Activated naive CD4-positive, alpha-beta T cell treated with anti-CD3 and anti-CD28 coated beads, Interleukin-2, amount 50 U/mL, for 72 hours (primary cell): ENCODE results near the gene NCLN. TPM values are rescaled to one million over a fixed set of nuclear protein-coding genes. Genes with fewer than 3 reads are reported as not detected.
"Not testable (repeated sequence)": the region's sequence is repeated elsewhere in the genome, so short reads cannot be mapped to it uniquely, and the experiment has no call there.

Experiments
- ATAC-seq, 2 donors: fragments of 150-1000 bp; cut with Tn5 transposase; 2 replicates each; pipeline ENCODE4 v1.10.0; 2021; ENCODE audit warnings: mild to moderate bottlenecking in 2 of 2, moderate library complexity in 2 of 2
- DNase-seq, 2 donors: peaks; one replicate each; pipeline ENCODE4 v3.0.0; 2021 to 2022; ENCODE audit warnings: low spot score in 2 of 2
- H3K27ac Mint-ChIP-seq, 2 donors: one replicate each; pipeline ENCODE4 v1.8.0; 2022; ENCODE audit warnings: mild to moderate bottlenecking in 2 of 2, mixed read lengths in 2 of 2
- H3K36me3 Mint-ChIP-seq, 2 donors: one replicate each; pipeline ENCODE4 v1.8.0; 2022; ENCODE audit warnings: mixed read lengths in 2 of 2
- H3K9me3 Mint-ChIP-seq, 2 donors: one replicate each; pipeline ENCODE4 v1.8.0; 2022; ENCODE audit warnings: mixed read lengths in 2 of 2
- total RNA-seq, 2 donors: library from RNA; stranded (reverse); gene quantifications; one replicate each; pipeline ENCODE4 v1.2.3, GENCODE V29; 2022

NCLN gene
- total RNA-seq, 2 donors from 2014 or later: 41.7 to 63.3 TPM

GRCh38 chr19:3188627-3189596, 3.2 kb downstream of the NCLN start:
- Mint-ChIP-seq H3K27ac (peak overlapping the region; percentile 87 to 91), H3K9me3 (no peaks in the 10 kb centered on the region), H3K36me3 (peaks cover 9 to 10% of the 10 kb centered on the region in 2 donors)
- no peak for ATAC-seq
- no peak for DNase-seq

- ATAC-seq (no peak), DNase-seq (no peak)
- Mint-ChIP-seq H3K36me3 (peaks cover 9 to 10% of the 10 kb centered on the region in 2 donors), H3K27ac (no peak overlapping the region), H3K9me3 (no peaks in the 10 kb centered on the region)
Observed at GRCh38 chr19:3189702-3190469, 4.2 kb downstream of the NCLN start.

- DNase-seq (no peak), ATAC-seq (no peak)
- Mint-ChIP-seq H3K9me3 (no peaks in the 10 kb centered on the region), H3K27ac (no peak overlapping the region), H3K36me3 (peaks cover 9 to 10% of the 10 kb centered on the region in 2 donors)
Observed at GRCh38 chr19:3190470-3190770, 4.7 kb downstream of the NCLN start.

DNA sequence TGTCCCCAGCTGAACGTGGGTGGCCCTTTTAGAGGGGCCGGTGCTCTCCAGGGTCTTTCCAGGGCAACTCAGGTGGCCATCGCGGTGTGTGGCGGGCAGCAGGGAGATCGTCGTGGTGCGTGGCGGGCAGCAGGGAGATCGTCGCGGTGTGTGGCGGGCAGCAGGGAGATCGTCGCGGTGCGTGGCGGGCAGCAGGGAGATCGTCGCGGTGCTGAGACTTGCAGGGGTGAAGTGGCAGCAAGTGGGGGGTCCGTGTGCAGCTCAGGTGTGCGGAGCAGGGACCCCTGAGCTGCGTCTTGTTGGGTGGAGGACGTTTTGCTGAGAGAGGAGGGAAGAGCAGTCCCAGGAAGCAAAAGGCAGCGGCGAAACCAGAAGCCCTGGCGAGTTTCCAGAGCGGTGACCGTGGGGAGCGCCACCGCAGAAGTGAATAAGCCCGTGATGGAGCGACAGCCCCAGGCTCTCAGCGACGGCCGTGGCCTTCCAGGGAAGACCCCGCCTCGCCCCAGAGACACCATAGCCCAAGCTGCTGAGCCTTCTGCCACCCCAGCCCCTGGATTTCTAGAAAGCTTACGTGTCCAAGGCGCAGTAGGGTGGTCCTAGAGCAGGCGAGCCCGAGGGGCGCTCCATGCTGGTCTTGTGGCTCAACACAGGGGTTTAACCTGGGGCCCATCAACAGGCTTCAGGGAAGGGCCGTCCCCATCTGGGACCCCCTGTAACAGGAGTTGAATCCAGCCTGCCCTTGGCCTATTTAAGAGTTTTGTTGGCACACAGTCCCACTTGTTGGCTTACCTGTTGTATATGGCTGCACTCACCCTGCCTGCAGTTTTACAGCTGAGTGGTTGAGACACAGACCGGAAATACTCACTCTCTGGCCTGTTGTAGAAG, 5.4 kb downstream of the NCLN start:
- DNase-seq (no peak), ATAC-seq (no peak)
- Mint-ChIP-seq H3K9me3 (no peaks in the 10 kb centered on the region), H3K27ac (peak overlapping the region in 1 of 2 donors; percentile 81), H3K36me3 (peaks cover 9 to 10% of the 10 kb centered on the region in 2 donors)

DNA sequence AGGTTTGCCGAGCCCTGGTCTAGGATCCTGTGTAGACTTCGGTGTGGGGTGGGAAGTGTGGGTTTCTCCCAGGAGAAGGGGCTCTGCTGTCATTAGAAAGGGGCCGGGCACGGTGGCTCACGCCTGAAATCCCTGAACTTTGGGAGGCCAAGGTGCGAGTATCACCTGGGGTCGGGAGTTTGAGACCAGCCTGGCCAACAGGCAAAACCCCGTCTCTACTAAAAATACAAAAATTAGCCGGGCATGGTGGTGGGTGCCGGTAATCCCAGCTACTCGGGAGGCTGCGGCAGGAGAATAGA, 6.0 kb downstream of the NCLN start:
- not testable (repeated sequence) for H3K36me3 Mint-ChIP-seq

GRCh38 chr19:3192228-3192635, 6.5 kb downstream of the NCLN start:
- Mint-ChIP-seq H3K36me3 (peaks cover under 1 to 2% of the 10 kb centered on the region in 2 donors), H3K9me3 (no peaks in the 10 kb centered on the region), H3K27ac (no peak overlapping the region)
- no peak for DNase-seq
- no peak for ATAC-seq

More for the DNA sequence above, 6.0 kb downstream of the NCLN start:
- not testable (repeated sequence) for ATAC-seq, H3K9me3 Mint-ChIP-seq, DNase-seq
- peak overlapping the region in 1 of 2 donors; percentile 55 for H3K27ac Mint-ChIP-seq

DNA sequence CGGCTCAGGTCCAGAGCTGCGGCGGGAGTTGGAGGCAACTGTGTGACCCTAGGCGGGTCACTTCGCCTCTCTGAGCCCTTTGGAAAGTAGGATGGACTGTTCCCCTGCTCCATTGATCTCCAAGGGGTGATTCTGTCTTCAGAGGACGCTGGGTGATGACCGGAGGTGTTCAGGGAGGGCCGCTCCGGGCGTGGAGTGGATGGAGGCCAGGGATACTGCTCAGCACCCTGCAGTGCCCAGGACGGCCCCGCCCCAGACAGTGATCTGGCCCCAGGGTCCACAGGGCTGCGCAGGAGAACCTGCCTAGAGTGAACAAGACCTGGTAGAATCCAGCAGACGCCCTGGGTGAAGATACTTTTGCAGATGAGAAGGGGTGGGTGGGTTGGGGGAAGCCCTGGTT, 7.0 kb downstream of the NCLN start:
- DNase-seq (no peak), ATAC-seq (no peak)
- Mint-ChIP-seq H3K9me3 (no peaks in the 10 kb centered on the region), H3K27ac (no peak overlapping the region), H3K36me3 (no peaks in the 10 kb centered on the region)

DNA sequence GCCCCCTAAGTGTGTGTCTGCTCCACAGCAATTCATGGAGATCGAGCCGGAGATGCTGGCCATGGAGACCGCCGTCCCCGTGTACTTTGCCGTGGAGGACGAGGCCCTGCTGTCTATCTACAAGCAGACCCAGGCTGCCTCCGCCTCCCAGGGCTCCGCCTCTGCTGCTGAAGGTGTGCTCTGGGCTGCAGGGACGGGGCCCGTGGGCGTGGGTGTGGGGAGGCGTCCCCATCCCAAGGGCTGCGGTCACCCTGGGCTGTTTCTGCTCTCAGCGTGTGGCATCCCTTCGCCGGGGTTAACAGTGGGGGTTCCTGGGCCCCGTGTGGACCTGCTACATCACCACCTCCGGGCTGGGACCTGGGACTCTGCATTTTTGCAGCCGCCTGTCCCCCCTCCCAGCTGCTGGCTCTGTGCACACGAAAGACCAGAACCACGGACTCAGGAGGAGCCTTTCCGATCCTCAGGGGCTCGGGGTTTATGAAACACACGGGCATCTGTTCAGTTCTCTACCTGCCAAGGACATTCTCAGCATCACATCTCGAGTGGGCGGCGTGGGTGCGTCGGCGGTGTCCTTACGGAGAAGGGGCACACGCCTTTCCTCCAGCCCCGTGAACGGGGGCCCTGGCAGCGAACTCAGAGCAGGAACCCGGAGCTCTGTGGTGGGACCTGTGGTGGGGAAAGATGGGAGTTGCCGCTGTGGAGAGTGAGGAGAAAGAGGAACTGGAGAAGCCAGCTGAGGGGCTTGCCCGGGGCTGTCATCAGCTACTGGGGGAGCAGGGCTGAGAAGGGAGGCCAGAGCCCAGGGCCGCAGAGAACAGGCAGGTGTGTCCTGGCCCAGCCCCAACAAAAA, 7.8 kb downstream of the NCLN start:
- DNase-seq (no peak), ATAC-seq (no peak)
- H3K27ac Mint-ChIP-seq: peak overlapping the region; percentile 27 to 82
- no peaks in the 10 kb centered on the region for H3K36me3 Mint-ChIP-seq
- H3K9me3 Mint-ChIP-seq: no peaks in the 10 kb centered on the region

DNA sequence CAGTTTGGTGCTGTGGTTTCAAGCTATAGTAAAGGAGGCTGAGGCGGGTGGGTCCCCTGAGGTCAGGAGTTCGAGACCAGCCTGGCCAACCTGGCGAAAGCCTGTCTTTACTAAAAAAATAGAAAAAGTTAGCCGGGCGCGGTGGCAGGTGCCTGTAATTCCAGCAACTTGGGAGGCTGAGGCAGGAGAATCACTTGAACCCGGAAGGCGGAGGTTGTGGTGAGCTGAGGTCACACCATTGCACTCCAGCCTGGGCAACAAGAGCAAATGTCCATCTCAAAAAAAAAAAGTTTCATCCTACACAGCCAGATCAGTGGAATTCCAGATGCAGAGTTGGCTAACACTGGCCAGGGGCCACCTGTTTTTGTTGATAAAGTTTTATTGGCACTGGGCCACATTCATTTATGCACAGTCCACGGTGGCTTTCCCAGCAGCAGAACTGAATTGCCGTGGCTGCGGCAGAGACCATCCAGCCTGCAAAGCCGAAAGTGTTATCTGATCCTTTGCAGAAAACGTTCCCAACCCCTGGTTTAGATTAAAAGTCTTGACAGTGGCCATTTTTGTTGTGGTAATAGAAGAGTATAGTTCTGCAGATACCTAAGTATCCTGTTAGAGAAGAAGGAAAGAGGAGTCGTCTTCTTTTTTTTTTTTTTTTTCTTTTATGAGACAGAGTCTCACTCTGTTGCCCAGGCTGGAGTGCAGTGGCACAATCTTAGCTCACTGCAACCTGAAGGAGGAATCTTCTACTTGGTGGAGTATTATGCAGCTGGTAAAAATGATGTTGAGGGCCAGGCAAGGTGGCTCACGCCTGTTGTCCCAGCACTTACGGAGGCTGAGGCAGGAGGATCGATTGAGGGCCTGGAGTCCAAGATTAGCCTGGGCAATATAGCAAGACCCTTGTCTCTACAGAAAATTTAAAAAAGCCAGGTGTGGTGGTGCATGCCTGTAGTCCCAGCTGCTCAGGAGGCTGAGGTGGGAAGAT, 8.7 kb downstream of the NCLN start:
- H3K27ac Mint-ChIP-seq: peak overlapping the region in 1 of 2 donors; percentile 27
- H3K36me3 Mint-ChIP-seq: no peaks in the 10 kb centered on the region
- no peak for ATAC-seq
- H3K9me3 Mint-ChIP-seq: no peaks in the 10 kb centered on the region
- DNase-seq: no peak

DNA sequence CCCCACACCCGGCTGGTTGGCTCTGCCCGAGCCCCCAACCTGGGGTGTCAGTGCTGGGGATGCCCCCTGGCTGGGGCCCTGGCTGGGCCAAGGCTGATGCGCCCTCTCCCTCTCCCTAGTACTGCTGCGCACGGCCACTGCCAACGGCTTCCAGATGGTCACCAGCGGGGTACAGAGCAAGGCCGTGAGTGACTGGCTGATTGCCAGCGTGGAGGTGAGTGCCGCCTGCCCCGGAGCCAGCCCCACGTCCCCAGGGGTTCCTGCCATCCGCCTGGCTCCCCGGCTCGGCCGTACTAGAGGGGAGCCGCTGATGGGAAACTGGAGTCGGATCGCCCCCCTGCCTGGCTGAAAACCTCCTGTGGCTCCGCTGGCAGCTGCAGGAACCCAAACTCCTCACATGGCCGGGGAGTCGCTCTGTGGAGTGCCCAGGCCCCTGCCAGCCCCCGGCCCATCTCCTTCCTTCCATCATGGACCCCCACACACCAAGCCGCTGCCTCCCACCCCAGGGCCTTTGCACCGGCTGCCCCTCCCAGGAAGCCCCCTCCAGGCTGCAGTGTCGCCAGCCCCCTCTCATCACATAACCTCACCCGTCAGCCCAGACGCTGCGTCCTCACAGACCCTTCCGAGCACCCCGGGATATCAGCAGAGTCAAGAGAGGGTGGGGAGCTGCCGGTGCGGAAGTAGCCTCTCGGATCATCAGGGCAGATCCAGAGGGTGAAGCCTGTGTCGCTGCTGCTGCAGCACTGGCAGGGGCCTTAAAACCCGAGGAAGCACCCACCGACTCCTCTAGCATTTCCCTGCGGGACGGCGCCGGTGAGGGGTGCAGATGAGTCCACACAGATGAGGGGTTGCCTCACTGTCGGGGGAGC, 10.6 kb downstream of the NCLN start:
- Mint-ChIP-seq H3K27ac (no peak overlapping the region), H3K36me3 (no peaks in the 10 kb centered on the region), H3K9me3 (no peaks in the 10 kb centered on the region)
- DNase-seq (no peak), ATAC-seq (no peak)

- Mint-ChIP-seq H3K9me3 (no peaks in the 10 kb centered on the region), H3K27ac (no peak overlapping the region), H3K36me3 (no peaks in the 10 kb centered on the region)
- ATAC-seq: no peak
- DNase-seq: no peak
Observed at GRCh38 chr19:3196933-3197205, 11.1 kb downstream of the NCLN start.

GRCh38 chr19:3198901-3199700, 13.4 kb downstream of the NCLN start:
- ATAC-seq (no peak), DNase-seq (no peak)
- Mint-ChIP-seq H3K9me3 (no peaks in the 10 kb centered on the region), H3K36me3 (no peaks in the 10 kb centered on the region), H3K27ac (no peak overlapping the region)

- DNase-seq (no peak), ATAC-seq (no peak)
- Mint-ChIP-seq H3K9me3 (no peaks in the 10 kb centered on the region), H3K36me3 (no peaks in the 10 kb centered on the region), H3K27ac (no peak overlapping the region)
Observed at GRCh38 chr19:3201072-3201700, 15.5 kb downstream of the NCLN start.
